Measurements from ENCODE around the gene TBL2.

DNA sequence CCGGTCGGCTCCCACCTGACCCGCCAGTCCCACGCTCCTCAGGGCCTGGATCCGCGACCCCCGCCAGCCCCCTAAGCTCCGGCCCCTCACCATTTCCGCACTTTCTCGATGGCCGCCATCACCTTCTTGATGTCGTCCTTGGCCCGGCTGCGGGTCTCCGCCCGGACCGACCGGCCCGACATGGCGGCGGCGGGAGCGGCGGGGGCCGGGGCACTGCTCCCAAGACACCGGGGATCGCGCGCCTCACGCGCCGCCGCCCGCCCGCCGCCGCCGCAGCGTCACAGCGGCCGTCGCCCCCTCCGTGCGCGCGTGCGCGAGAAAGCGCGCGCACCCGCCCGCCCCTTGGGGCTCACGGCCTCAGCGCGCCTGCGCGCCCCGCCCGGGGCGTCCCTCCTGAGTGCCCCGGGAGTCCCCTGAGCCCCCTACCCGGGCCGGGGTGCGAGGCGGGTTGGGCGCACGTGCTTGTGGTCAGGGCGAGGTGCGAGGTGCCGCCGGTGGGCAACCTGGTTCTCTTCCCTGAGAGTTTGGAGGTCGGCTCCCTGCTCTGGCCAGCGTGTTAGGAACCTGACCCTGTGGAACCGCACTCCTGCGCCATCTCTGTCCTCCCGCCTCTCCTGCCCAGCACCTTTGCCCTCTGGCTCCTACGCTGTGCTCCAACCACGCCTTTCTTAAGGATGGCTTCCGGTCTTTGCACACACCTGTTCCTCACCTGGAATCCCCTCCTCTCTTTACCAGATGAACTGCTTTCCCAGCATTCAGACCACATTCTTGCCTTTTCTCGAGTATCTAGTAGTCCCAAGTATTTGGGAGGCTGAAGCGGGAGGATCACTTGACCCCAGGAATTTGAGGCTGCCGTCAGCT lies 20.8 kb downstream of the TBL2 start, which contains the start of gene BCL7B:
- peak; percentile 89 to 92 for TF ChIP-seq POLR2A (IDR thresholded peaks at IDR 0.05)
- TF ChIP-seq, protein P1, sequence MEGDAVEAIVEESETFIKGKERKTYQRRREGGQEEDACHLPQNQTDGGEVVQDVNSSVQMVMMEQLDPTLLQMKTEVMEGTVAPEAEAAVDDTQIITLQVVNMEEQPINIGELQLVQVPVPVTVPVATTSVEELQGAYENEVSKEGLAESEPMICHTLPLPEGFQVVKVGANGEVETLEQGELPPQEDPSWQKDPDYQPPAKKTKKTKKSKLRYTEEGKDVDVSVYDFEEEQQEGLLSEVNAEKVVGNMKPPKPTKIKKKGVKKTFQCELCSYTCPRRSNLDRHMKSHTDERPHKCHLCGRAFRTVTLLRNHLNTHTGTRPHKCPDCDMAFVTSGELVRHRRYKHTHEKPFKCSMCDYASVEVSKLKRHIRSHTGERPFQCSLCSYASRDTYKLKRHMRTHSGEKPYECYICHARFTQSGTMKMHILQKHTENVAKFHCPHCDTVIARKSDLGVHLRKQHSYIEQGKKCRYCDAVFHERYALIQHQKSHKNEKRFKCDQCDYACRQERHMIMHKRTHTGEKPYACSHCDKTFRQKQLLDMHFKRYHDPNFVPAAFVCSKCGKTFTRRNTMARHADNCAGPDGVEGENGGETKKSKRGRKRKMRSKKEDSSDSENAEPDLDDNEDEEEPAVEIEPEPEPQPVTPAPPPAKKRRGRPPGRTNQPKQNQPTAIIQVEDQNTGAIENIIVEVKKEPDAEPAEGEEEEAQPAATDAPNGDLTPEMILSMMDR (IDR thresholded peaks at IDR 0.05 in 4 of 5, conservative IDR thresholded peaks at IDR 0.05 in 1 of 5), result no peak
